GM12891 (cell line): Measurements from ENCODE around the gene ANXA2.

ENCODE experiments used
- DNase-seq: peaks from one replicate; pipeline ENCODE4 v3.0.0; 2011; ENCODE audit warnings: low spot score; ENCODE audit not compliant: insufficient read length
- FAIRE-seq: peaks from 2 replicates; lab custom pipeline; 2011; peaks lifted over from hg19 to GRCh38; lab: Jason Lieb, UNC
- PAX5 ChIP-seq: IDR thresholded peaks from 2 replicates; pipeline ENCODE4 v1.6.1; 2011; ENCODE audit warnings: low read length, moderate library complexity, mild to moderate bottlenecking; ENCODE audit not compliant: insufficient read depth, severe bottlenecking
- POLR2A ChIP-seq: IDR thresholded peaks from 2 replicates; pipeline ENCODE4 v1.6.1; 2011; ENCODE audit warnings: low read depth, low read length, control low read depth
- POLR2AphosphoS5 ChIP-seq: IDR thresholded peaks from 2 replicates; pipeline ENCODE4 v1.6.1; 2011; ENCODE audit warnings: low read depth, low read length, control low read depth
- POU2F2 ChIP-seq: IDR thresholded peaks from 2 replicates; pipeline ENCODE4 v1.6.1; 2011; ENCODE audit warnings: low read depth, mild to moderate bottlenecking, control low read depth, low read length, moderate library complexity
- SPI1 ChIP-seq: IDR thresholded peaks from 2 replicates; pipeline ENCODE4 v1.6.1; 2011; ENCODE audit warnings: low read depth, low read length, control low read depth
- TAF1 ChIP-seq: IDR thresholded peaks from 2 replicates; pipeline ENCODE4 v1.6.1; 2011; ENCODE audit warnings: low read depth, low read length, control low read depth

ANXA2 gene

GRCh38 chr15:60381148-60381788 is 16.5 kb downstream of the ANXA2 start:
- FAIRE-seq (no peak), DNase-seq (no peak)
- TF ChIP-seq PAX5 (no peak), TAF1 (no peak), POLR2AphosphoS5 (no peak), SPI1 (no peak), POU2F2 (no peak), POLR2A (no peak)

GRCh38 chr15:60379525-60380274 is 18.1 kb downstream of the ANXA2 start:
- TF ChIP-seq TAF1: no peak
- no peak for TF ChIP-seq POU2F2
- no peak for TF ChIP-seq POLR2A
- no peak for TF ChIP-seq PAX5
- no peak for TF ChIP-seq SPI1
- no peak for TF ChIP-seq POLR2AphosphoS5
- DNase-seq: no peak
- no peak for FAIRE-seq

- no peak for FAIRE-seq
- TF ChIP-seq TAF1 (no peak), PAX5 (no peak), POLR2A (no peak), POLR2AphosphoS5 (no peak), POU2F2 (no peak), SPI1 (no peak)
These were observed 18.6 kb downstream of the ANXA2 start for GRCh38 chr15:60379185-60379524.

GRCh38 chr15:60376677-60377095 is 21.1 kb downstream of the ANXA2 start:
- no peak for TF ChIP-seq PAX5
- DNase-seq: no peak
- FAIRE-seq: no peak

More at GRCh38 chr15:60379185-60379524, 18.6 kb downstream of the ANXA2 start:
- DNase-seq: no peak

DNA sequence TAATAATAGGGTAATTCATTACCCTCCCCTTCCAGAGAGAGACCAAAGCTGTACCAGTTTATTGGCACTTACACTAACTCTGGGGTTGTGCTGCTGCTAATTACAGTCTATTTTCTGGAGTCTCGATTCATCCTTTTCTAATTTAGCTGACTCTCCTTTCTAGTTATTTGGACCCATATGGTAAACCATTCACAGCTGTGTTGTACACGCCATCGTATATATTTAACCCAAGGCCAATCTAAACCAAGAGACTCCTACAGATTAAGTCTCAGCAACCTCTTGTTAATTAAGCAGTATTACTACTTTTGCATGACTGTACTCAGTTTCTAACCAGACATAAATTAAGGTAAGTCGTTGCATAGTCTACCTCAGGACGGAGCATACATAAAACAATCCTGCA is 22.5 kb downstream of the ANXA2 start:
- DNase-seq (no peak), FAIRE-seq (no peak)
- TF ChIP-seq PAX5 (no peak), POLR2AphosphoS5 (no peak), POU2F2 (no peak), SPI1 (no peak), TAF1 (no peak), POLR2A (no peak)

DNA sequence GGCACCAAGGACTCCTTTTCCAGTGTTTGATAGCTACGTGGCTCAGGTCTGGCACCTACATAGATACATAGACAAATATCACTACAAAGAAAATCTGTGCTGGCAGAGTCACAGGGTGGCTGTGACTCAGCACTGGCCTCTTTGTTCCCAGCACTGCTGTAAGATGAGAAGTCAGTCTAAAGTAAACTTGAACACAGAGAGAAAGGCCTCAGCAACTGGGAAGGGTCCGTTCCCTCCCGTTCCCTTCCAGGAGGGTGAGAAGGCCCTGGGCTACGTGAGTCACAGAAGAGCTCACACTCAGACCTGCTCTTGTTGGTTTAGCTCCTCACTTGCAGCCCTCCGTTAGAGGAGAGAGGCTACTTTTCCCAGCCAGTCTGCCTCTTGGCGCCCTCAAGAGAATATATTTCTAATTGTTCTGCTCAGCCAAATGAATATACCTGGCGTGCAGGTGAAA is 23.1 kb downstream of the ANXA2 start:
- FAIRE-seq: no peak
- no peak for TF ChIP-seq POU2F2
- TF ChIP-seq PAX5: no peak
- TF ChIP-seq TAF1: no peak
- no peak for TF ChIP-seq SPI1
- no peak for TF ChIP-seq POLR2AphosphoS5
- no peak for TF ChIP-seq POLR2A

DNA sequence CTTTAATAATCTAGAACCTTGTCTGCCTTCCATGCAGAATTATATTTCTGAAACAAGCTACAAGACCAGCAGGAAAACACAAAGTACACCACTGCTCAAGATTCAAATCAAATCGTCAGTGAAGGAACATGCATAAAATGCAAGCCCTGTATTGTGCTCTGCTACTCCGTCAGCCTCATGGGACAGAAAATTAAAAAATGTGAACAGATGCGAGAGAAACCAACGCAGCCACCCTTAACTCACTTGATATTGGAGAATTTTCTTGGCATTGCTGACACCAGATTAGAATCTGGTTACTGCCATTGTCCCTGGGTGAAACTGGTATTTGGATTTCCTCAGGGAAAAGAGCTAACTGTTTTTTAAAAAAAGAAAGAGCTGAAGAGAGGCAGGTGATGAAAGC is 23.6 kb downstream of the ANXA2 start:
- TF ChIP-seq POLR2A: no peak
- no peak for TF ChIP-seq TAF1
- TF ChIP-seq SPI1: no peak
- TF ChIP-seq POU2F2: no peak
- no peak for TF ChIP-seq PAX5
- TF ChIP-seq POLR2AphosphoS5: no peak
- FAIRE-seq (no peak), DNase-seq (no peak)

More for the DNA sequence above, 23.1 kb downstream of the ANXA2 start:
- no peak for DNase-seq

DNA sequence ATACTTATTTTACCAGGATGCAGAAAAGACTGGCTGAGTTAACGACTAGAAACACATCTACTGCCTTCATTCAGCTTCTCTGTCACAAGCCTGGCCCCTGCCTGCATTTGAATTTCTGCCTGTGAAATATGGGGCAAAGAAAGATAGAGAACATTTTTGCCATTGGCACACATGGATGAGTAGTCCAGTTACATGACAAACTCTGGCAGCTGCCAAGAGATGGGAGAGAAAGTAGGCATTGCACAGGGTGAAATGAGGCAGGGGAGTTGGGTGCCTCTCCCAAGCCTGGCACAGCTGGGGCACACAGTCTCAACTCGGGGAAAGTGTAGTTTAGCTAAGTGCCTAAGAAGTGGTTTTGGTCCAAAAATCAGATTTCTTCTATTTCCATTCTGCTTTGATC is 24.0 kb downstream of the ANXA2 start:
- TF ChIP-seq SPI1 (no peak), POLR2A (no peak)
- DNase-seq: no peak
- no peak for FAIRE-seq

DNA sequence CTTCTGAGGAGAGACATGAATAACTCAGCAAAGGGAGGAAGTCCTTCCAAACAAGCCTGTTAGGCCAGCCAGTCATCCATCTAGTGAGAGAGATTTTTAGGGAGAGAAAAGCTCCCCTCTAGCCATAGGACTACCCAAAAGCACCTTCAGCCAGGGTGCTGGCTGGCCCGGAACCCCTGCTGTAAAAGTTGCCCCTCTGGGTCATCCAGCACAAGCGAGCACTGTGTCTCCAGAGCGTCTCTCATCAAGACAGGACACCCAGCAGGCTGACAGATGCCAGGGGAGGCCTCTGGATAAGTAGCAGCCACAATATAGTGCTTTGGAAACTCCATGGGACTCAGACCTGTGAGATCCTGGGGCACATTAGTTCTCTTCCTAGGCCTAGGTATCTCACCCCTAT is 24.5 kb downstream of the ANXA2 start:
- no peak for FAIRE-seq
- no peak for DNase-seq
- TF ChIP-seq POLR2A (no peak), TAF1 (no peak), POU2F2 (no peak), POLR2AphosphoS5 (no peak)

DNA sequence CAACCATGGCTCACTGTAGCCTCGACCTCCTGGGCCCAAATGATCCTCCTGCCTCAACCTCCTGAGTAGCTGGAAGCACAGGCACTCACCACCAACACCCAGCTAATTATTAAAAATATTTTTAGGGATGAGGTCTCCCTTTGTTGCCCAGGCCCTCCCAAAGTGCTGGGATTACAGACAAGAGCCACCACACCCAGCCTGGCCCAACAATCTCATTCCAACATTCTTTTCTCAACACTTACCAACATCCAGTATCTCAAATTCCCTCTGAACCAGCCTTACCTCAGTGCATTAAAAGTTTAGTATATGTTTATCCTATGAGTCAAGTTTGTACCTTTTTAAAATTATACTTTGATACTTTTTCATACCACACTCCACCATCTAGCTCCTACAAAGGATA is 25.0 kb downstream of the ANXA2 start:
- TF ChIP-seq TAF1 (no peak), POU2F2 (no peak), POLR2A (no peak), PAX5 (no peak), SPI1 (no peak), POLR2AphosphoS5 (no peak)
- FAIRE-seq (no peak), DNase-seq (no peak)
